HEK293T (cell line): ENCODE data around the gene BRD4.

Experiments used
- ARNT ChIP-seq: fragments of 450-650 bp; IDR thresholded peaks from 2 replicates; pipeline ENCODE4 v1.6.1; 2017; ENCODE audit warnings: mild to moderate bottlenecking
- BHLHE40 ChIP-seq: fragments of 450-650 bp; IDR thresholded peaks from 2 replicates; pipeline ENCODE4 v1.6.1; 2016; ENCODE audit warnings: mild to moderate bottlenecking, moderate library complexity, borderline replicate concordance
- ELF4 ChIP-seq: fragments of 450-650 bp; IDR thresholded peaks from 2 replicates; pipeline ENCODE4 v1.6.1; 2017; ENCODE audit warnings: antibody characterized with exemption
- FOXA1 ChIP-seq: fragments of 450-650 bp; IDR thresholded peaks from 2 replicates; pipeline ENCODE4 v1.6.1; 2016; ENCODE audit warnings: mild to moderate bottlenecking
- FOXK2 ChIP-seq: fragments of 450-650 bp; IDR thresholded peaks from 2 replicates; pipeline ENCODE4 v1.6.1; 2016; ENCODE audit warnings: mild to moderate bottlenecking
- FOXM1 ChIP-seq: fragments of 450-650 bp; IDR thresholded peaks from 2 replicates; pipeline ENCODE4 v1.6.1; 2017; ENCODE audit warnings: mild to moderate bottlenecking, borderline replicate concordance
- L3MBTL2 ChIP-seq: fragments of 450-650 bp; conservative IDR thresholded peaks from 2 replicates; pipeline ENCODE4 v1.6.1; 2016; ENCODE audit warnings: mild to moderate bottlenecking
- NFRKB ChIP-seq: fragments of 450-650 bp; IDR thresholded peaks from 2 replicates; pipeline ENCODE4 v1.6.1; 2016; ENCODE audit warnings: mild to moderate bottlenecking, moderate library complexity
- PKNOX1 ChIP-seq: fragments of 450-650 bp; IDR thresholded peaks from 2 replicates; pipeline ENCODE4 v1.6.1; 2016
- SP1 ChIP-seq: fragments of 450-650 bp; IDR thresholded peaks from 2 replicates; pipeline ENCODE4 v1.6.1; 2017
- SUZ12 ChIP-seq: fragments of 450-650 bp; IDR thresholded peaks from 2 replicates; pipeline ENCODE4 v1.6.1; 2016; ENCODE audit warnings: mild to moderate bottlenecking
- TARDBP ChIP-seq: fragments of 450-650 bp; IDR thresholded peaks from 2 replicates; pipeline ENCODE4 v1.6.1; 2016
- ZNF384 ChIP-seq: fragments of 450-650 bp; IDR thresholded peaks from 2 replicates; pipeline ENCODE4 v1.6.1; 2016

- no peak for TF ChIP-seq ZNF384
- no peak for TF ChIP-seq ARNT
- no peak for TF ChIP-seq SP1
- TF ChIP-seq BHLHE40: no peak
- no peak for TF ChIP-seq FOXK2
- no peak for TF ChIP-seq FOXM1
- no peak for TF ChIP-seq SUZ12
- no peak for TF ChIP-seq FOXA1
- TF ChIP-seq TARDBP: no peak
- no peak for TF ChIP-seq PKNOX1
- TF ChIP-seq L3MBTL2: no peak
- TF ChIP-seq NFRKB: no peak
- no peak for TF ChIP-seq ELF4
These were observed 38.8 kb upstream of the BRD4 start for GRCh38 chr19:15371119-15371518.
